GM12875 (cell line): Measurements from ENCODE around the gene AHNAK.
"Not testable (repeated sequence)": the region's sequence is repeated elsewhere in the genome, so short reads cannot be mapped to it uniquely, and the experiment has no call there.

Experiments used
- H3K4me3 ChIP-seq: one replicate; pipeline ENCODE4 v1.5.1; 2011; ENCODE audit warnings: low read depth, low read length, control low read depth
- CTCF ChIP-seq: IDR thresholded peaks from 2 replicates; pipeline ENCODE4 v1.5.1; 2011; ENCODE audit warnings: low read depth, mild to moderate bottlenecking, control low read depth, inconsistent platforms, low read length, moderate library complexity, borderline replicate concordance; ENCODE audit not compliant: insufficient read depth

The AHNAK gene

GRCh38 chr11:62500650-62501030, 46.0 kb downstream of the AHNAK start:
- TF ChIP-seq CTCF = no peak
- H3K4me3 ChIP-seq = no peak overlapping the region

GRCh38 chr11:62499944-62500649, 46.5 kb downstream of the AHNAK start:
- TF ChIP-seq CTCF = no peak

GRCh38 chr11:62499311-62499943, 47.2 kb downstream of the AHNAK start:
- not testable (repeated sequence) for H3K4me3 ChIP-seq

More at GRCh38 chr11:62499944-62500649, 46.5 kb downstream of the AHNAK start:
- H3K4me3 ChIP-seq = no peak overlapping the region

GRCh38 chr11:62498492-62499286, 47.9 kb downstream of the AHNAK start:
- no peak overlapping the region for H3K4me3 ChIP-seq
- TF ChIP-seq CTCF = no peak

- TF ChIP-seq CTCF = no peak
- no peak overlapping the region for H3K4me3 ChIP-seq
These were observed 48.6 kb downstream of the AHNAK start for GRCh38 chr11:62498031-62498430.

GRCh38 chr11:62497132-62497801, 49.3 kb downstream of the AHNAK start:
- peak; percentile 21; the same call in 1 of the 2 replicates for TF ChIP-seq CTCF
- H3K4me3 ChIP-seq = no peak overlapping the region

GRCh38 chr11:62496676-62497075, 49.9 kb downstream of the AHNAK start:
- no peak overlapping the region for H3K4me3 ChIP-seq
- no peak for TF ChIP-seq CTCF
